ENCODE results near the gene TTC7B.

TTC7B gene

GRCh38 chr14:90571149-90571947, 244.9 kb downstream of the TTC7B start:
- DNase-seq, result no peak

GRCh38 chr14:90570461-90570860, 245.8 kb downstream of the TTC7B start:
- DNase-seq, result no peak

GRCh38 chr14:90569606-90570387, 246.4 kb downstream of the TTC7B start:
- DNase-seq, result no peak

GRCh38 chr14:90569201-90569600, 247.0 kb downstream of the TTC7B start:
- no peak for DNase-seq

GRCh38 chr14:90568405-90568804, 247.8 kb downstream of the TTC7B start:
- DNase-seq, result no peak

- no peak for DNase-seq
Measured at GRCh38 chr14:90567991-90568390, 248.2 kb downstream of the TTC7B start.

GRCh38 chr14:90567191-90567590, 249.0 kb downstream of the TTC7B start:
- no peak for DNase-seq

- DNase-seq, result no peak
Measured at GRCh38 chr14:90566481-90566880, 249.7 kb downstream of the TTC7B start.

GRCh38 chr14:90564496-90564895, 251.7 kb downstream of the TTC7B start:
- no peak for DNase-seq

- DNase-seq, result no peak
Measured at GRCh38 chr14:90562652-90563051, 253.6 kb downstream of the TTC7B start.

- DNase-seq, result no peak
Measured at GRCh38 chr14:90561920-90562319, 254.3 kb downstream of the TTC7B start.

- DNase-seq, result no peak
Measured at GRCh38 chr14:90560991-90561390, 255.2 kb downstream of the TTC7B start.

GRCh38 chr14:90560558-90560957, 255.7 kb downstream of the TTC7B start:
- DNase-seq, result no peak

- no peak for DNase-seq
Measured at GRCh38 chr14:90559811-90560492, 256.3 kb downstream of the TTC7B start.

GRCh38 chr14:90558983-90559590, 257.1 kb downstream of the TTC7B start:
- DNase-seq, result no peak

- no peak for DNase-seq
Measured at GRCh38 chr14:90558041-90558982, 257.9 kb downstream of the TTC7B start.

GRCh38 chr14:90557516-90557915, 258.7 kb downstream of the TTC7B start:
- DNase-seq, result no peak

GRCh38 chr14:90556666-90557450, 259.4 kb downstream of the TTC7B start:
- DNase-seq, result no peak

GRCh38 chr14:90556012-90556477, 260.2 kb downstream of the TTC7B start:
- DNase-seq, result no peak

- no peak for DNase-seq
Measured at GRCh38 chr14:90555126-90556011, 260.9 kb downstream of the TTC7B start.

Measured in GOT3 (cell line).